ENCODE measurements around the gene SNRPD2. TPM values are rescaled to one million over a fixed set of nuclear protein-coding genes. Genes with fewer than 3 reads are reported as not detected.
"Not testable (repeated sequence)": the region's sequence is repeated elsewhere in the genome, so short reads cannot be mapped to it uniquely, and the experiment has no call there.

Gene SNRPD2
- total RNA-seq, 1 donor from 2014 or later, result 229 TPM

- Histone ChIP-seq H3K27ac (no peak overlapping the region), H3K27me3 (ENCODE audit: low read depth) (no peaks in the 10 kb centered on the region), H3K4me3 (no peak overlapping the region), H3K36me3 (peaks cover 44% of the 10 kb centered on the region), H3K4me1 (peaks cover 12% of the 10 kb centered on the region), H3K9me3 (no peaks in the 10 kb centered on the region)
- DNase-seq, result no peak
- intact Hi-C loops (cut with DNase I), result no loop called here
- TF ChIP-seq CTCF (IDR thresholded peaks at IDR 0.05), result no peak
- no peak for ATAC-seq
Observed at GRCh38 chr19:45687599-45687998, 4.2 kb downstream of the SNRPD2 start.

GRCh38 chr19:45685045-45685444, 6.7 kb downstream of the SNRPD2 start:
- H3K4me3 ChIP-seq; intact Hi-C loops (cut with DNase I); H3K27me3 ChIP-seq (ENCODE audit: low read depth); H3K9me3 ChIP-seq; ATAC-seq; H3K27ac ChIP-seq; DNase-seq: not testable (repeated sequence)
- Histone ChIP-seq H3K36me3 (peaks cover 44% of the 10 kb centered on the region), H3K4me1 (peaks cover 13% of the 10 kb centered on the region)

GRCh38 chr19:45682908-45683307, 8.8 kb downstream of the SNRPD2 start:
- Histone ChIP-seq H3K36me3 (peaks cover 36% of the 10 kb centered on the region), H3K27me3 (ENCODE audit: low read depth) (peaks cover 10% of the 10 kb centered on the region), H3K4me3 (no peak overlapping the region), H3K4me1 (peaks cover 17% of the 10 kb centered on the region), H3K27ac (no peak overlapping the region), H3K9me3 (no peaks in the 10 kb centered on the region)
- TF ChIP-seq CTCF (IDR thresholded peaks at IDR 0.05), result no peak
- intact Hi-C loops (cut with DNase I), result no loop called here
- ATAC-seq (no peak), DNase-seq (no peak)

GRCh38 chr19:45682117-45682516, 9.6 kb downstream of the SNRPD2 start:
- Histone ChIP-seq H3K4me3 (no peak overlapping the region), H3K36me3 (peaks cover 28% of the 10 kb centered on the region), H3K9me3 (no peaks in the 10 kb centered on the region), H3K27ac (peak overlapping the region; percentile 67), H3K4me1 (peaks cover 25% of the 10 kb centered on the region), H3K27me3 (ENCODE audit: low read depth) (peaks cover 16% of the 10 kb centered on the region)
- DNase-seq (no peak), ATAC-seq (no peak)
- intact Hi-C loops (cut with DNase I), result no loop called here
- TF ChIP-seq CTCF (IDR thresholded peaks at IDR 0.05), result no peak

- peak overlapping the region; percentile 67 for H3K27ac ChIP-seq
- DNase-seq (peak; percentile 92), ATAC-seq (peak; percentile 87 to 89)
- H3K4me3 ChIP-seq, result peak overlapping the region; percentile 45
- intact Hi-C loops (cut with DNase I), result no loop called here
- peaks cover 31% of the 10 kb centered on the region for H3K4me1 ChIP-seq
- peak; percentile 98 for TF ChIP-seq CTCF (IDR thresholded peaks at IDR 0.05)
- peaks cover 21% of the 10 kb centered on the region for H3K36me3 ChIP-seq
- no peaks in the 10 kb centered on the region for H3K9me3 ChIP-seq
- peaks cover 22% of the 10 kb centered on the region for H3K27me3 ChIP-seq (ENCODE audit: low read depth)
Observed at GRCh38 chr19:45681391-45682015, 10.2 kb downstream of the SNRPD2 start.

GRCh38 chr19:45677351-45678230, 14.2 kb downstream of the SNRPD2 start:
- ATAC-seq, result peak; percentile 91 to 93
- H3K36me3 ChIP-seq, result no peaks in the 10 kb centered on the region
- peak overlapping the region; percentile 56 for H3K27ac ChIP-seq
- H3K4me3 ChIP-seq, result peak overlapping the region; percentile 48
- H3K4me1 ChIP-seq, result peaks cover 33% of the 10 kb centered on the region
- no peak for TF ChIP-seq CTCF (IDR thresholded peaks at IDR 0.05)
- intact Hi-C loops (cut with DNase I), result no loop called here
- DNase-seq, result peak; percentile 96
- H3K27me3 ChIP-seq (ENCODE audit: low read depth), result peaks cover 24% of the 10 kb centered on the region
- no peaks in the 10 kb centered on the region for H3K9me3 ChIP-seq
